H1 (cell line): ENCODE results near the gene EZH2.

ENCODE experiments used
- POLR2A ChIP-seq, 2 experiments: IDR thresholded peaks; 1 replicate in 1 of 2; 2 replicates in 1 of 2; pipeline ENCODE4 v1.6.1; 2011; ENCODE audit warnings: low read depth in 2 of 2, low read length in 2 of 2, mild to moderate bottlenecking in 2 of 2; ENCODE audit errors: control extremely low read depth in 1 of 2
- RBBP5 ChIP-seq: IDR thresholded peaks from 2 replicates; pipeline ENCODE4 v1.7.1; 2012; ENCODE audit warnings: low read depth, mild to moderate bottlenecking, inconsistent platforms, low read length, moderate library complexity, borderline replicate concordance
- TF ChIP-seq, protein P1 (sequence below): fragments of 300-600 bp; sonication (generic); IDR thresholded peaks from 2 replicates; pipeline ENCODE4 v1.7.1; 2012; ENCODE audit warnings: low read length, moderate library complexity, mild to moderate bottlenecking, inconsistent platforms; ENCODE audit not compliant: insufficient replicate concordance

DNA sequence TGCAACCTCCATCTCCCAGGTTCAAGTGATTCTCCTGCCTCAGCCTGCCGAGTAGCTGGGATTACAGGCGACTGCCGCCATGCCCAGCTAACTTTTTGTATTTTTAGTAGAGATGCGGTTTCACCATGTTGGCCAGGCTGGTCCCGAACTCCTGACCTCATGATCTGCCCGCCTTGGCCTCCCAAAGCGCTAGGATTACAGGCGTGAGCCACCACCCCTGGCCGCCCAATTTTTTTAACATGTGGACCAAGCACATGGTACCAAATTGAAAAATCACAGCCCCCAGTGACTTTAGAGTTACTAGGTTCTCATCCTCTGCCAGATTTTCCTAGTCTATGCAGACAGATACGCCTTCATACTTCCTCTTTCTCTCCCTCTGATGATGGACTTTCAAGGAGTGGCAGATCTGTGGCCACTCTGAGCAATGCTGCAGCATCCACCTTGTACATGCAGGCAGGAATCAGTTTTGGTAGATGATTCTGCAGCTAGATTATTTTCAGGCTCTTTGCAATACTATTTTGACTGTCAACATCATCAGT, 34.0 kb upstream of the EZH2 start:
- TF ChIP-seq RBBP5 (no peak), POLR2A (IDR thresholded peaks at IDR 0.05; ENCODE audit: control extremely low read depth in 1 of 2, low read depth in 2 of 2, low read length in 2 of 2) (no peak)
- TF ChIP-seq, protein P1, sequence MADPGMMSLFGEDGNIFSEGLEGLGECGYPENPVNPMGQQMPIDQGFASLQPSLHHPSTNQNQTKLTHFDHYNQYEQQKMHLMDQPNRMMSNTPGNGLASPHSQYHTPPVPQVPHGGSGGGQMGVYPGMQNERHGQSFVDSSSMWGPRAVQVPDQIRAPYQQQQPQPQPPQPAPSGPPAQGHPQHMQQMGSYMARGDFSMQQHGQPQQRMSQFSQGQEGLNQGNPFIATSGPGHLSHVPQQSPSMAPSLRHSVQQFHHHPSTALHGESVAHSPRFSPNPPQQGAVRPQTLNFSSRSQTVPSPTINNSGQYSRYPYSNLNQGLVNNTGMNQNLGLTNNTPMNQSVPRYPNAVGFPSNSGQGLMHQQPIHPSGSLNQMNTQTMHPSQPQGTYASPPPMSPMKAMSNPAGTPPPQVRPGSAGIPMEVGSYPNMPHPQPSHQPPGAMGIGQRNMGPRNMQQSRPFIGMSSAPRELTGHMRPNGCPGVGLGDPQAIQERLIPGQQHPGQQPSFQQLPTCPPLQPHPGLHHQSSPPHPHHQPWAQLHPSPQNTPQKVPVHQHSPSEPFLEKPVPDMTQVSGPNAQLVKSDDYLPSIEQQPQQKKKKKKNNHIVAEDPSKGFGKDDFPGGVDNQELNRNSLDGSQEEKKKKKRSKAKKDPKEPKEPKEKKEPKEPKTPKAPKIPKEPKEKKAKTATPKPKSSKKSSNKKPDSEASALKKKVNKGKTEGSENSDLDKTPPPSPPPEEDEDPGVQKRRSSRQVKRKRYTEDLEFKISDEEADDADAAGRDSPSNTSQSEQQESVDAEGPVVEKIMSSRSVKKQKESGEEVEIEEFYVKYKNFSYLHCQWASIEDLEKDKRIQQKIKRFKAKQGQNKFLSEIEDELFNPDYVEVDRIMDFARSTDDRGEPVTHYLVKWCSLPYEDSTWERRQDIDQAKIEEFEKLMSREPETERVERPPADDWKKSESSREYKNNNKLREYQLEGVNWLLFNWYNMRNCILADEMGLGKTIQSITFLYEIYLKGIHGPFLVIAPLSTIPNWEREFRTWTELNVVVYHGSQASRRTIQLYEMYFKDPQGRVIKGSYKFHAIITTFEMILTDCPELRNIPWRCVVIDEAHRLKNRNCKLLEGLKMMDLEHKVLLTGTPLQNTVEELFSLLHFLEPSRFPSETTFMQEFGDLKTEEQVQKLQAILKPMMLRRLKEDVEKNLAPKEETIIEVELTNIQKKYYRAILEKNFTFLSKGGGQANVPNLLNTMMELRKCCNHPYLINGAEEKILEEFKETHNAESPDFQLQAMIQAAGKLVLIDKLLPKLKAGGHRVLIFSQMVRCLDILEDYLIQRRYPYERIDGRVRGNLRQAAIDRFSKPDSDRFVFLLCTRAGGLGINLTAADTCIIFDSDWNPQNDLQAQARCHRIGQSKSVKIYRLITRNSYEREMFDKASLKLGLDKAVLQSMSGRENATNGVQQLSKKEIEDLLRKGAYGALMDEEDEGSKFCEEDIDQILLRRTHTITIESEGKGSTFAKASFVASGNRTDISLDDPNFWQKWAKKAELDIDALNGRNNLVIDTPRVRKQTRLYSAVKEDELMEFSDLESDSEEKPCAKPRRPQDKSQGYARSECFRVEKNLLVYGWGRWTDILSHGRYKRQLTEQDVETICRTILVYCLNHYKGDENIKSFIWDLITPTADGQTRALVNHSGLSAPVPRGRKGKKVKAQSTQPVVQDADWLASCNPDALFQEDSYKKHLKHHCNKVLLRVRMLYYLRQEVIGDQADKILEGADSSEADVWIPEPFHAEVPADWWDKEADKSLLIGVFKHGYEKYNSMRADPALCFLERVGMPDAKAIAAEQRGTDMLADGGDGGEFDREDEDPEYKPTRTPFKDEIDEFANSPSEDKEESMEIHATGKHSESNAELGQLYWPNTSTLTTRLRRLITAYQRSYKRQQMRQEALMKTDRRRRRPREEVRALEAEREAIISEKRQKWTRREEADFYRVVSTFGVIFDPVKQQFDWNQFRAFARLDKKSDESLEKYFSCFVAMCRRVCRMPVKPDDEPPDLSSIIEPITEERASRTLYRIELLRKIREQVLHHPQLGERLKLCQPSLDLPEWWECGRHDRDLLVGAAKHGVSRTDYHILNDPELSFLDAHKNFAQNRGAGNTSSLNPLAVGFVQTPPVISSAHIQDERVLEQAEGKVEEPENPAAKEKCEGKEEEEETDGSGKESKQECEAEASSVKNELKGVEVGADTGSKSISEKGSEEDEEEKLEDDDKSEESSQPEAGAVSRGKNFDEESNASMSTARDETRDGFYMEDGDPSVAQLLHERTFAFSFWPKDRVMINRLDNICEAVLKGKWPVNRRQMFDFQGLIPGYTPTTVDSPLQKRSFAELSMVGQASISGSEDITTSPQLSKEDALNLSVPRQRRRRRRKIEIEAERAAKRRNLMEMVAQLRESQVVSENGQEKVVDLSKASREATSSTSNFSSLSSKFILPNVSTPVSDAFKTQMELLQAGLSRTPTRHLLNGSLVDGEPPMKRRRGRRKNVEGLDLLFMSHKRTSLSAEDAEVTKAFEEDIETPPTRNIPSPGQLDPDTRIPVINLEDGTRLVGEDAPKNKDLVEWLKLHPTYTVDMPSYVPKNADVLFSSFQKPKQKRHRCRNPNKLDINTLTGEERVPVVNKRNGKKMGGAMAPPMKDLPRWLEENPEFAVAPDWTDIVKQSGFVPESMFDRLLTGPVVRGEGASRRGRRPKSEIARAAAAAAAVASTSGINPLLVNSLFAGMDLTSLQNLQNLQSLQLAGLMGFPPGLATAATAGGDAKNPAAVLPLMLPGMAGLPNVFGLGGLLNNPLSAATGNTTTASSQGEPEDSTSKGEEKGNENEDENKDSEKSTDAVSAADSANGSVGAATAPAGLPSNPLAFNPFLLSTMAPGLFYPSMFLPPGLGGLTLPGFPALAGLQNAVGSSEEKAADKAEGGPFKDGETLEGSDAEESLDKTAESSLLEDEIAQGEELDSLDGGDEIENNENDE = no peak
